Dedifferentiated amniotic fluid mesenchymal stem cell (primary cell): ENCODE results near the gene CASK.
A peak's percentile ranks its signal among the peaks of the same experiment; 100 is the strongest.
"Not testable (repeated sequence)": the region's sequence is repeated elsewhere in the genome, so short reads cannot be mapped to it uniquely, and the experiment has no call there.

Experiments
- DNase-seq: peaks from one replicate; pipeline ENCODE4 v3.0.0-alpha.2; 2016; ENCODE audit errors: extremely low spot score

Gene CASK

DNA sequence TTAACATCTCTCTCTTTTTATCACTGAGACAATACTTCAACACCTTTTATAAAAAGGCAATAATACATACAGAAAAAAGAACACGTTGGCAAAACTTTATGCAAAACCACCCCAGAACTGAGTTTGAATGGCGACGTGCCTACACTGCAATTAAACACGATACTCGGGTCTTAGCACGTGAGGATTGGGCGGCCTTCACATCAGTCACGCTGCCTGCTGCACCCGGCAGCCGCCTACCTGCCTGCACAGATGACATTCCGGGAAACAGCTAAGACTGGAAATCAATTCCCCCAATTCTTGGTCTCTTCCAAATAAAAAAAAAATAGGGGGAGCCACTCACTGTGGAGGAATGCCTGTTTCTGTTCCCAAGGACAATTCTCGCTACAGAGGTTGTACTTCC, 408.0 kb downstream of the CASK start:
- no peak for DNase-seq

DNA sequence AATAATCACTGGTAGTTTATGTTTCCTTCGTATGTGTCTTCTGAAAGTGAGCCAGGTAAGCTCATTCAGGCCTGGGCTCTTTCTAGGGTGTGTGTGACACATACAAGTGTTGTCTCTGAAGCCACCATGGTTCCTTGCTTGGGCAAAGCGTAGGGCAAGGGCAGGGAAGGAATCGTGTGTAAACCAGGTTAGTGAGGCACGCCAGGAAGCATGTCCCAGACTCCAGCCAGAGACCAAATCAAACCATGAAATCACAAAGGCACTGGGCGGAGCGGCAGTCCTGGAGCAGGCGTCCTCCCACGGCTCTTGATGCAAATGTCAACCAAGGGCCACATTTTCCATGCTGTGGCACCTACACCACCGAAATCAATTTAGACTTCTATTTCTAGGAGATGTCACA, 409.2 kb downstream of the CASK start:
- no peak for DNase-seq

DNA sequence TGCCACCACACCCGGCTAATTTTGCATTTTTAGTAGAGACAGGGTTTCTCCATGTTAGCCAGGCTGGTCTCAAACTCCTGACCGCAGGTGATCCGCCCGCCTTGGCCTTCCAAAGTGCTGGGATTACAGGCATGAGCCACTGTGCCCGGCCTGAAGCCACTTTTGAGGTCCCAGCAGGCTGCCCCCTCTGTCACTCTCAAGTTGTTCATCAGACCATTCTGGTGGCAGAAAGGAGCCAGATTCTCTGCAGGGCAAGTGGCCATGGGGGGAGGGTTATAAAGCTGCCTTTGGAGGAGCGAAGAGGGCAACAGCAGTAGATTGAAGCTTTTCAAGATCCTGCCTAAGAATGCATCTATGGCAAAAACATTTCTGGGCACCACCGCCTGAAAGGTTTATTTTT, 410.5 kb downstream of the CASK start:
- DNase-seq: not testable (repeated sequence)

DNA sequence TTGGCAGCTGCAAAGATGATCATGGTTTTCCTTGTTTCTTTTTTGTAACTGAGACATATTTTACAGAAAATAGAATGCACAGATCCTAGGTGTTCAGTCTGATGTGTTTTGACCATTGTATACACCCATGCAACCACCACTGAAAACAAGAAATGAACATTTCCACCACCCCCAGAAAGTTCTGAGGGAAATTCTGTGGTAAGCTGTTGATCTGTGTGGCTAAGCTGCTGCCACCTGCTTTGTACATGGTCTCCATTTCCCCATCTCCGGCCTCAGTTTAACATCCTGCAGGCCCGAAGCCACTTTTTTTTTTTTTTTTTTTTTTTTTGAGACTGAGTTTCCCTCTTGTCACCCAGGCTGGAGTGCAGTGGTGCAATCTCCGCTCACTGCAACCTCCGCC, 411.0 kb downstream of the CASK start:
- no peak for DNase-seq

DNA sequence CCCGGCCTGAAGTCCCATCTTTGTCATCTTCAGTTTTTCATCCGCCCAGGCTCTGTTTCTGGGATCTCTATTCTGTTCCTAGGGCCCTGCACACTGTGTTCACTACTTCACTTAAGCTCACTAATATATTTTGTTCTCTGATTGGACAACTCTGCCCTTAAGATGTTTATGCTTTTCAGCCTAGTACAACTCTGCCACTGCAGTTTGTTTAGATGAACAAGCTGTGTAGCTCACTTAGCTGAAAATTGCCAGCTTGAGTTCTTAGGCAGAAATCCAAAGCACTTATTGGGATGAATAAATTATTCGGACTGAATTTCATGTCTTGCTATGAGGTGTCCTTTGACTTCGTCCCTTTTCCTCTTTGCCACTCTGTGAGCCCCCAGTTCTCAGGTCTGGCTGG, 415.4 kb downstream of the CASK start:
- no peak for DNase-seq

DNA sequence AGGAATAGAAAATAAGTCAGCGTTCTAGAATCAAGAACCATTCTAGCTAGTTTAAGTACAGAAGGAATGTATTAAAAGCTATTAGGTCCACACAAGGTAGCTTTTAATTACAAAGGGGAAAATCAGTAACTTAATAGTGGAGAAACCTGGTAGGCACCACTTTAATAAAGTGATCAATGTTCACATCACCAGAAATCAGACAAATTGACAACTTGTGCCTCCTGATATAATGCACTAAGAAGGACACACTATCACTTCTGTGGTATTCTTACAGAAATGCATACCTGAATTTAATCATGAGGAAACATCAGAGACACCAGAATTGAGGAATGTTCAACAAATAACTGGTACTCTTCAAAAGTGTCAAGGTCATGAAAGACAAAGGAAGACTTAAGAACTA, 421.4 kb downstream of the CASK start:
- DNase-seq: no peak

DNA sequence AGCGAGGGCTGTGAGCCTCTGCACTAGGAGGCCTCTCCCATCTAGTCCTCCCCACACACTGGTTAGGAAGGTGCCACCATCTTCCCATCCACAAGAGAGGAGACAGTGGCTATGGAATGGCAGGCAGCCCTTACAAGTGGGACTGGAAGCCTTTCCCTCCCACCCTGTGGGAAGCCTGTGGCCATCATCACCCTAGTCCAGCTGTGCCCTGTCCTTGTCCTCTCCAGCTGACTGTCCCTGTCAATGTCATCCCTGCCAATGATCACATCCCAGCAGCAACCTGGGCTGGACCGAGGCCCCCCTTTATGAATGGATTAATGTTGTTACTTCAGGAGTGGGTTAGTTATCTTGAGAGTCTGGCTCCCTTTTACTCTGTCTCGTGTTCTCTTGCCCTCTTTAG, 423.4 kb downstream of the CASK start:
- no peak for DNase-seq

DNA sequence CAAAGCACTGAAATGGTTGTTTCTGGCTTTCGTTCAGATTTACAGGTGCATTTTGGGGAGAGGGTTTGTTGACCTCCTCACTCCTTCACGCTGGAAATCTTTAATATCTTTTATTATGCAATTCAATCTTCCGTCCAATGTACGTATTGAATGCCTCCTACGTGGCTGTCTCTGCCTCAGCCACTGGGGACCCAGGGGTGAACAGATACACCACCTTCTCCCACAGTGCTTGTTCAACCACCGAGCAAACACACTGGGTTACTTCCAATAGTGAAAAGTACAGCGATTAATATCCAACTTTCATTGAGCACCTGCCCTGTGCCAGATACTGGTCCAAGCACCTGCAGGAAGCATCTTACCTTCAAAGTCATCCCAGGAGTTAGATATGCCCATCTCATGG, 424.2 kb downstream of the CASK start:
- no peak for DNase-seq

DNA sequence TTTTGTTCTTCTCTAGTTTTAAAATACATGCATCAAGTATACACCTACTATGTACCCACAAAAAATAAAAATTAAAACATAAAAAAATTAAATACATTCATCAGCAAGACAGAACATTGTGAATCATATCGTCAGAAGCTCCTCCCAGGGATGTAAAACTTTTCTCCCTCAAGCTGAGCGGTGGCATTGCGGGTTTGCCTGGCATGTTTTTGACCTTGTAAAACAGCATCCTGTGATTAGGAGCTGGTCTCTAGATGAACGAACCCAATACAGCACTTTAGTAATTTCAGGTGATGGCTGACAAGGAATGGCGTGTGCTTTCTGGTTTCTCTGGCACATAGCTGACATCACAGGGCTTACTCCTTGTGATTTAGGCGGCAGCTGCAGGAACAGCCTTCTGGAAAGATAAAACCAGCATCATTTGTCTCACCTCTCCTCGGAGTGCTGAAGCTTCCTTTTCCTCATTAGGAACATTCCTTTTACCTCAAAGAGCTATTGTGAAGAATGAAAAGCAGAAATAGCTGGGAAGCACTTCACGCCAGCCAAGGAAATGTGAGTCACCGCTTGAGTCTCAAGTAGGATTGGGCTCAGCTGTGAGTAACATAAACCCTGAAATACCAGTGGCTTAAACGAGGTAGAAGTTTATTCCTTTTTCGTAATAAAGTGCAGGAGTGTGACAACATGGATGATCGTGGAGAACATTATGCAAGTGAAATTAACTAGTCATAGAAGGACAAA, 431.9 kb downstream of the CASK start:
- peak; percentile 61 for DNase-seq

DNA sequence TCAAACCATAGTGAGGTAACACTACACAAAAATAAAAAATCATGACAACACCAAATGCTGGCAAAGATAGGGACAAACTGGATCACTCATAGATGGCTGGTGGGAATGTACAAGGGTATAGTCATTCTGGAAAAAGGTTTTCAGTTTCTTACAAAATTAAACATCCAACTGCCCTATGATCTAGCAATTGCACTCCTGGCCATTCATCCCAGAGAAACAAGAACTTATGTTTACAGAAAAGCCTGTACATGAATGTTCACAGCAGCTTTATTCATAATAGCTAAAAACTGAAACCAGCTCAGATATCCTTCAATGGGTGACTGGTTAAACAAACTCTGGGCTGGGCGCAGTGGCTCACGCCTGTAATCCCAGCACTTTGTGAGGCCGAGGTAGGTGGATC, 432.9 kb downstream of the CASK start:
- DNase-seq: no peak

DNA sequence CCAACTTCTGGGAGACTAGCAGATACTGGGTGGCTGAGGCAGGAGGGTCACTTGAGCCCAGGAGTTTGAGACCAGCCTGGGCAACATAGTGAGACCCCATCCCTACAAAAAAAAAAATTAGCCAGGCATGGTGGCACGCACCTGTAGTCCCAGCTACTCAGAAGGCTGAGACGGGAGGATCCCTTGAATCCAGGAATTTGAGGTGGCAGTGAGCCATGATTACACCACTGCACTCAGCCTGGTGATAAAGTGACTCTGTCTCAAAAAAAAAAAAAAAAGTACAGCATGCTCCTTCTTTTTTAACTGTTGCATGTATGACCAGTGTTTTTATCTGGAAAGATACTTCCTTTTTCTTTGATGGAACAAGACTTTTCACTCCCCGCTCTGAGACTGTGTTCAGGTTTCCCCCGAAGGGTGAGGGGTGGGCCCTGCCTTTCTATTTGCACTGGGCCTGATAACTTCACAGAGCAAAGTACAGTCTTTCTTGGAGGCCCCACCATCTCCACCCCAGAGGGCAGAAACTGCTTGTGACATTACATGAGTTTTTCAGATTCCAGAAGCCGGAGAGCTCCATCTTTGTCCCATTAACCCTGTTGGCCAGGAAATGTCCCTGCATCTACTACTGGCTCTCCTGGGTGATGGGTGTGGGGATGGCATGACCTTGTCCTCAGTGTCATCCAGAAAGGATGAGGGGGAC, 441.1 kb downstream of the CASK start:
- DNase-seq: no peak

DNA sequence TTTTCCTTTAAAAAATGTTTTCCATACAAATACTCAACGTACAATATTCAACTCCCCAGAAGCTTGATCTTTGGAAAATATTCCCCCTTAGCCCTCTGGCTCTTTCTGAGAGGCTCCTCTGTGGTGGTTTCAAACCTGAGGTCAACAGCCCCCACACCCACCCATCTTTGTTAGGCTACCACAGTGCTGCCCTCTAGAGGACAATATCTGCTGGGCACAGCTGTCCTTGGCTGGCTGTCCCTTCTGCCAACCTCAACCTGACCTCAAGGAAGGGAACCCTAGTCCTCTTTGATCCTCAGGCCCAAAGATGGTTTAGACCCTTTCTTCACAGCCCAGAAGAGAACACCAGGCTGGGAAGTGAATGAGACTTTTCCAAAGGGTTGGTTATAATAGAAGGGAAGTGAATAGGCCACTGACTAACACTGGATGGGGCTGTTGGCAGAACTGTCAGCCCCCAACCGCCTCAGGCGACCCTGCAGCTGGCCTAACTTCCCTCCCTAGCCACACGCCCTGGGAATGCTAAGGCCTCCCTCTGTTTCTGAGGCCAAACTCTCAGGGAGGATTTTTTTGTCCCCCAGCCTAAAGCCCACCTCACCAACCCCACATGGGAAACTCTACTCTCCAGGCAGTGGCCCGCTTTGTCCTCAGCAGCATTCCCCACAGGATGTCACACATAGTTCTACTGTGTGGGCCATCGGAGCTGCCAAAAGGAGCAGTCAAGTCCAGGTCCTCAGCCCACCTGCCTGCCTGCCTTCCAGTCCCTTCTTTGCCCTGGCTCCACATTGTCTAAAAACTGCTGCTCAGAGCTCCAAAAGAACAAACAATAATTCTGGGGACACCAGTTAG, 441.9 kb downstream of the CASK start:
- no peak for DNase-seq

DNA sequence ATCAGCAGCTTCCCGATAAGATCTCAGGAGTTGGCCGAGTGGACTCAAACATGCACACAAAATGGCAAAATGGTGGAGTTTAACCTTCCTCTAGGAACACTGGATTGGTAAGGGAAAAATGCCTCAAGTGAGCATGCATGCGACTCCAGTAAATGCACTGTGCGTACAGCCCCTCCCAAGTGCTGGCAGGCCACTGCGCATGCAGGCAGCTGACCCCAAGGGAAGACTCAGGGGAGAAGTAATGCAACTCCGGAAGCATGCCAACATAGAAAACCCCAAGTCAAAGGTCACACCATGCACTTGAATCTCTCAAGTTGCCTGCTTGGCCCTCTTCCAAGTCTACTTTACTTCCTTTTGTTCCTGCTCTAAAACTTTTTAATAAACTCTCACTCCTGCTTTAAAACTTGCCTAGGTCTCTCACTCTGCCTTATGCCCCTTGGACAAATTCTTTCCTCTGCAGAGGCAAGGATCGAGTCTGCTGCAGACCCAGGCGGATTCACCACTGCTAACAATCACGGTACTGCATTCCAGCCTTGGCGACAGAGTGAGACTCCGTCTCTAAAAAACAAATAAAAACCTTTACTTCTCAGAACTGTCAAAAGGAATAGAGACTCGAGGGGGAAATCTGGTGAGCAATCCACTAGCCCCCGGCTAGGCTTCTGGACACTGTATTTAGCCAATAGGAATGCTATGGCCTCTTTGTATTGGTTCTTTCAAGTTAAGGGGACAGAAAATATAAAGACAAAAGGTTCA, 442.7 kb downstream of the CASK start:
- no peak for DNase-seq

DNA sequence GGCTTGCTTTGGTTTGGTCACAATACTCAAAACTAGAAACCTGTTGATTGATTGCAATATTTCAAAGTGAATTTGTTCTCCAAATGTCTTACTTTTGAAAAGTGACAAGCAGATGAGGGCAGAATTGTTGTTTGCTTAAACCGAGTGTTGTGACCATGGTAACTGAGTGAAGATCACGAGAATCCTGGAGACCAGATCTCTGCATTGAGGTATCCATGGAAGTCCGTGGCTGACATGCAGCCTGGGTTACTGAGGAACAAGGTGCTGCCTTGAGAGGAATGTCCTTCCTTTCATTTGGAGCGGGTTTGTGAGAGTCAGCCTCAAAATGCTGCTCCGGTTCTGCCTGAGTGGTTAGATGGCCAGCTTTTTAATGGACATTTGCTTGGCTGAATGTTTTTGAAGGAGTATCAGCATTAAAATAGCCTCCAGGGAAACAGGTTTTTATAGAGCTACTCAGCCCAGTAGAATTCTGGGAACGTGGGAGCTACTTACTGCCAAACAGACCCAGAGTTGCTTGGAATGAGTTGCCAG, 444.9 kb downstream of the CASK start:
- DNase-seq: no peak

DNA sequence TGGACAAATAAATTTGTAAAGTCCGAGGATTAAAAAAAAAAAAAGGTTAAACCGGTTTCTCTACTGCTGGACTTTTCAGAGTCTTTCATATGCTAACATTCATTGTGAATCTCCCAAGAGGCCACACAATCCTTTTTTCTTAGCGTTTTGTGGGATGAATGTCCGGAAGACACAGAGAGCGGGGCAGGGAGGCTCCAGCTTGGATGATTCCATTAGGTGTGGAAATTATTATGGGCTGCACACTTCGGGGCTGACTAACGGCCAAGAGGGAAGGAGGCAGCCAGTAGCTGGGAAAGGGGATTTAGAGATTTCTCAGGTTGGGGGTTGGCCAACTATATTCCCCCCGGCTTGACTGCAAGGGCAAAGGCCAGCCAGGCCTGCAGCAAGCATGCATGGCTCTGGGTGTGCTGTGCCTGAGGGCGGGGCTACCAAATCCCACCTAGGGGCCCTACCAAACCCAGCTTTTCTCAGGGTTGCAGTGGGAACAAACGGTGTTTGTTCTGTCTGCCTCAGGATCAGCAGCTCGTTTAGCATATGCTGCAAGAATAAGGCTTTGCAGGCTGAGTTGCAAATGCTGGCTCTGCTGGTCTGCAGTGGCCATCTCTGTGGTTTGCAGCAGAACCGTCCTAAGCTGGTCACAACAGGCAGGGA, 447.6 kb downstream of the CASK start:
- DNase-seq: no peak

DNA sequence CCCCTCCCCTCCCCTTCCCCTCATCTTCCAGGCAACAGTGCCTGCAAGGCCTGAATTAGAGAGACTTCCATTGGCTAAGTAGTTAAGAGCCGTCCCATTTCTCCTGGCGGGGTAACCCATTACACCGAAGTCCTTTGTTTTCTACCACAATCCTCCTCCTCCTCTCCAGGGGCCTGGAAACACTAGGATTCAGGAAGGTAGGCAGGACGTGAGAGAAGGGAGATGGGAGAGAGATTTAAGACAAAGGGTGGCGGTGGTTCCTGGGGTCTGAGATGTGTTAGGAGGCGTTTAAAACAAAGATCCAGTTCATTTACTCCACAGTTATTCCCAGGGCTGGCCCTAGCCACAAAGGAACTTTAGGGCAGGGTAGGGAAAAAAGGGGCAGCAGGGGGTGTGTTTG, 448.2 kb downstream of the CASK start:
- DNase-seq: no peak

DNA sequence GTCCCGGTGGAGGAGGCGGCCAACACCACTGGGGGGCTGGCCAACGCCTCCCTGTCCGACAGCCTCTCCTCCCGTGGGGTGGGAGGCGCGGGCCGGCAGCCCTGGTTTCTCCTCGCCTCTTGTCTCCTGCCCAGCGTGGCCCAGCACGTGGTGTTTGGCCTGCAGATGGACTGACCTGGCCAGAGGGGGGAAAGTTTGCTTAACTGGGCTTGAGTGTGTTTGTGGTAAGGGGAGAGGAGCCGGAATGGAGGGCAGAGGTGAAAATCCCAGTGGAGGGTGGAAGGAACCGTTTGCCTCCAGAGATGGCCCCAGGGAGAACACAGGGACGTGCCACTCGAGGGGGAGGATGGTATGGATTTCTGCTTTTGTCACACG, 448.6 kb downstream of the CASK start:
- no peak for DNase-seq

DNA sequence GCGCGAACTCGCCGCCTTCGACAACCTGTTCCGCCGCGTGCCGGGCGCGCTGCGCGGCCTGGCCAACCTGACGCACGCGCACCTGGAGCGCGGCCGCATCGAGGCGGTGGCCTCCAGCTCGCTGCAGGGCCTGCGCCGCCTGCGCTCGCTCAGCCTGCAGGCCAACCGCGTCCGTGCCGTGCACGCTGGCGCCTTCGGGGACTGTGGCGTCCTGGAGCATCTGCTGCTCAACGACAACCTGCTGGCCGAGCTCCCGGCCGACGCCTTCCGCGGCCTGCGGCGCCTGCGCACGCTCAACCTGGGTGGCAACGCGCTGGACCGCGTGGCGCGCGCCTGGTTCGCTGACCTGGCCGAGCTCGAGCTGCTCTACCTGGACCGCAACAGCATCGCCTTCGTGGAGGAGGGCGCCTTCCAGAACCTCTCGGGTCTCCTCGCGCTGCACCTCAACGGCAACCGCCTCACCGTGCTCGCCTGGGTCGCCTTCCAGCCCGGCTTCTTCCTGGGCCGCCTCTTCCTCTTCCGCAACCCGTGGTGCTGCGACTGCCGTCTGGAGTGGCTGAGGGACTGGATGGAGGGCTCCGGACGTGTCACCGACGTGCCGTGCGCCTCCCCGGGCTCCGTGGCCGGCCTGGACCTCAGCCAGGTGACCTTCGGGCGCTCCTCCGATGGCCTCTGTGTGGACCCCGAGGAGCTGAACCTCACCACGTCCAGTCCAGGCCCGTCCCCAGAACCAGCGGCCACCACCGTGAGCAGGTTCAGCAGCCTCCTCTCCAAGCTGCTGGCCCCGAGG, 449.2 kb downstream of the CASK start:
- DNase-seq: no peak

DNA sequence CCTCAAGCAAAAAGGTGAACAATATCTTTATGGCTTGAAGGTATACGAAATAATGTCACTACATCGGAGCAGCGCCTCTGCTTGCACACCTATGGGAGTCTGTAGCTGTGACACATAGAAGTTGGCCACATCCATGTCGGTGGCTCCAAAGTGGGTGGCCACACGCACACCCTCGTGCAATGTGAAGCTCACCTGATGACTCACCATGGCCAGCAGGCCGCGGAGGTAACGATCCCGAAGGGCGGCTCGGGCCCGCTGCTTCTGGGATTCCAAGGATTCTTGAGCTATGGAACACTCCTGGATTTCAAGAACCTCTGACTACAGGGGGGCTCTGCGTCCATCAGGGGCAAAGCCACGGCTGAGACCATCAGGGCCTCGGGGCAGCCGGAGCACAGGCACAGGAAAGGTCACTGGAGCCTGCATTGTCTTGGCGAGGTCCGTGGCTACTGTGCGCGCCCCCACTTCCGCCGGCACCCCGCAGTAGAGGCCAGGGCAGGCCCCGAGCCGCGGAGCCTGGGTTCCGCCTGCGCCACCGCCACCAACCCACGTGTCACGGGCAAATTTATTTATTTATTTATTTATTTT, 451.0 kb downstream of the CASK start:
- DNase-seq: no peak

DNA sequence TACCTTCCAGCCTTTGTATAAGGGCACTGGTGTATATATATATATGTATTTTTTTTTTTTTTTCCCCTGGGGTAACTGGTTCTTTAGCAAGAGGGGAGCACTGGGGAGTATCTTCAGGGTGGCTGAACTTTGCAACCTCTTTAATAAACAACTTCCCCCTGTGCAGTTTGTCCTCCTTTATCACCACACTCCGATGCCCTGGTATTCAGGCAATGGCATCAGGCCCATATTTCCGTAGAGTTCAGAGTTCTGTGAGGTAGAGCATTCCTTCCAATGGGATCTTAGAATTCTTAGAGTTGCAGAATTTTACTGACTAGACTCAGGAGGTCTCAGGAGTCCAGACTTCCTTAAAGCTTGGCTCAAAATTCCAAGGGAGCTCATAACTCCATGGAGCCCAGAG, 451.6 kb downstream of the CASK start:
- DNase-seq: no peak
